HEK293 (cell line): ENCODE data around the gene TDRKH.

Source experiments
- CTCF ChIA-PET: fragments of 350-600 bp; formaldehyde crosslinking; extraction: SDS; loops from one replicate; lab custom pipeline; 2021; ENCODE audit warnings: antibody characterized with exemption; lab: Yijun Ruan, JAX
- POLR2A ChIA-PET: fragments of 300-600 bp; formaldehyde crosslinking; extraction: SDS; loops from one replicate; lab custom pipeline; 2020; ENCODE audit warnings: antibody characterized with exemption, inconsistent platforms; lab: Yijun Ruan, JAX
- H3K27ac ChIP-seq: fragments of 200-500 bp; sonication (Bioruptor generic); 2 replicates; pipeline ENCODE4 v1.5.1; 2014; ENCODE audit warnings: low read depth, low read length, control low read depth, inconsistent platforms; ENCODE audit errors: extremely low read depth
- H3K36me3 ChIP-seq, 2 experiments: fragments of 200-500 bp in 1 of 2; sonication (Bioruptor generic) in 1 of 2; 1 replicate in 1 of 2; 2 replicates in 1 of 2; pipeline ENCODE4 v1.5.1; 2014 to 2017; ENCODE audit warnings: inconsistent platforms in 2 of 2, low read length in 2 of 2; ENCODE audit not compliant: control insufficient read depth in 2 of 2, insufficient read depth in 1 of 2
- H3K4me1 ChIP-seq: fragments of 200-500 bp; sonication (Bioruptor generic); 2 replicates; pipeline ENCODE4 v1.5.1; 2014; ENCODE audit warnings: mild to moderate bottlenecking, low read length, inconsistent platforms; ENCODE audit not compliant: control insufficient read depth, insufficient read depth
- H3K4me3 ChIP-seq: 2 replicates; pipeline ENCODE4 v1.5.1; 2011; ENCODE audit warnings: low read depth, mild to moderate bottlenecking, control low read depth, low read length, moderate library complexity
- H3K9me3 ChIP-seq: fragments of 200-500 bp; sonication (Bioruptor generic); 2 replicates; pipeline ENCODE4 v1.5.1; 2014; ENCODE audit warnings: low read depth, low read length, inconsistent platforms; ENCODE audit not compliant: control insufficient read depth, insufficient read depth
- CTCF ChIP-seq: fragments of 450-650 bp; formaldehyde crosslinking; IDR thresholded peaks from 2 replicates; pipeline ENCODE4 v1.5.1; 2016; ENCODE audit warnings: missing biosample characterization, missing genetic modification characterization
- EGR2 ChIP-seq: fragments of 450-650 bp; formaldehyde crosslinking; IDR thresholded peaks from 2 replicates; pipeline ENCODE4 v1.5.1; 2016; ENCODE audit warnings: low read depth, missing biosample characterization, missing genetic modification characterization
- GLIS2 ChIP-seq: fragments of 450-650 bp; formaldehyde crosslinking; IDR thresholded peaks from 2 replicates; pipeline ENCODE4 v1.5.1; 2016; ENCODE audit warnings: missing biosample characterization, missing genetic modification characterization
- PRDM1 ChIP-seq: fragments of 450-650 bp; formaldehyde crosslinking; IDR thresholded peaks from 2 replicates; pipeline ENCODE4; 2016; ENCODE audit warnings: missing biosample characterization, missing genetic modification characterization
- SETDB1 ChIP-seq: IDR thresholded peaks from one replicate; pipeline ENCODE4 v1.6.1; 2017; ENCODE audit warnings: mild to moderate bottlenecking, low read length, moderate library complexity, mixed read lengths; ENCODE audit not compliant: insufficient read length
- SP3 ChIP-seq: fragments of 450-650 bp; formaldehyde crosslinking; IDR thresholded peaks from 2 replicates; pipeline ENCODE4 v1.5.1; 2016; ENCODE audit warnings: missing biosample characterization, missing genetic modification characterization
- TSHZ1 ChIP-seq: fragments of 450-650 bp; formaldehyde crosslinking; IDR thresholded peaks from 2 replicates; pipeline ENCODE4 v1.5.1; 2016; ENCODE audit warnings: missing biosample characterization, missing genetic modification characterization, borderline replicate concordance
- YY1 ChIP-seq: fragments of 450-650 bp; formaldehyde crosslinking; IDR thresholded peaks from 2 replicates; pipeline ENCODE4 v1.5.1; 2018; ENCODE audit warnings: missing biosample characterization, missing genetic modification characterization
- YY2 ChIP-seq: fragments of 450-650 bp; formaldehyde crosslinking; IDR thresholded peaks from 2 replicates; pipeline ENCODE4 v1.5.1; 2016; ENCODE audit warnings: missing biosample characterization, missing genetic modification characterization
- ZBTB17 ChIP-seq: fragments of 450-650 bp; formaldehyde crosslinking; IDR thresholded peaks from 2 replicates; pipeline ENCODE4 v1.5.1; 2016; ENCODE audit warnings: missing biosample characterization, missing genetic modification characterization
- ZBTB49 ChIP-seq: fragments of 450-650 bp; formaldehyde crosslinking; IDR thresholded peaks from 2 replicates; pipeline ENCODE4 v1.5.1; 2016; ENCODE audit warnings: missing biosample characterization, missing genetic modification characterization, low read depth
- ZBTB7A ChIP-seq: fragments of 450-650 bp; formaldehyde crosslinking; IDR thresholded peaks from 2 replicates; pipeline ENCODE4 v1.5.1; 2016; ENCODE audit warnings: low read depth, missing biosample characterization, missing genetic modification characterization
- ZBTB8A ChIP-seq: fragments of 450-650 bp; formaldehyde crosslinking; IDR thresholded peaks from 2 replicates; pipeline ENCODE4 v1.5.1; 2016; ENCODE audit warnings: missing biosample characterization, missing genetic modification characterization
- ZNF18 ChIP-seq: fragments of 450-650 bp; formaldehyde crosslinking; IDR thresholded peaks from 2 replicates; pipeline ENCODE4 v1.5.1; 2016; ENCODE audit warnings: missing biosample characterization, missing genetic modification characterization
- ZNF19 ChIP-seq: fragments of 450-650 bp; formaldehyde crosslinking; IDR thresholded peaks from 2 replicates; pipeline ENCODE4; 2016; ENCODE audit warnings: missing biosample characterization, missing genetic modification characterization, low read depth
- ZNF335 ChIP-seq: fragments of 450-650 bp; formaldehyde crosslinking; conservative IDR thresholded peaks from 2 replicates; pipeline ENCODE4 v1.5.1; 2016; ENCODE audit warnings: missing biosample characterization, missing genetic modification characterization
- ZNF341 ChIP-seq: fragments of 450-650 bp; formaldehyde crosslinking; IDR thresholded peaks from 2 replicates; pipeline ENCODE4; 2016; ENCODE audit warnings: low read depth, missing biosample characterization, missing genetic modification characterization
- ZNF48 ChIP-seq: fragments of 450-650 bp; formaldehyde crosslinking; IDR thresholded peaks from 2 replicates; pipeline ENCODE4 v1.5.1; 2016; ENCODE audit warnings: missing biosample characterization, missing genetic modification characterization
- ZNF514 ChIP-seq: fragments of 450-650 bp; formaldehyde crosslinking; IDR thresholded peaks from 2 replicates; pipeline ENCODE4 v1.5.1; 2016; ENCODE audit warnings: missing biosample characterization, missing genetic modification characterization
- ZNF560 ChIP-seq: fragments of 450-650 bp; formaldehyde crosslinking; IDR thresholded peaks from 2 replicates; pipeline ENCODE4 v1.5.1; 2017; ENCODE audit warnings: missing biosample characterization, missing genetic modification characterization, borderline replicate concordance
- ZNF580 ChIP-seq: fragments of 450-650 bp; formaldehyde crosslinking; IDR thresholded peaks from 2 replicates; pipeline ENCODE4 v1.5.1; 2016; ENCODE audit warnings: missing biosample characterization, missing genetic modification characterization
- ZNF660 ChIP-seq: fragments of 450-650 bp; IDR thresholded peaks from 2 replicates; pipeline ENCODE4 v1.5.1; 2018; ENCODE audit warnings: missing biosample characterization, mild to moderate bottlenecking, missing genetic modification characterization
- ZNF707 ChIP-seq: fragments of 450-650 bp; formaldehyde crosslinking; IDR thresholded peaks from 2 replicates; pipeline ENCODE4 v1.5.1; 2016; ENCODE audit warnings: missing biosample characterization, missing genetic modification characterization
- ZSCAN5A ChIP-seq: fragments of 450-650 bp; formaldehyde crosslinking; IDR thresholded peaks from 2 replicates; pipeline ENCODE4 v1.5.1; 2016; ENCODE audit warnings: missing biosample characterization, missing genetic modification characterization

TDRKH gene

GRCh38 chr1:151762941-151763921 lies 27.1 kb downstream of the TDRKH start, which contains the start of gene MRPL9 (continued):
- TF ChIP-seq SP3 (tag by site-specific recombination), result peak; percentile 43
- no peak for TF ChIP-seq ZNF580 (tag by site-specific recombination)
- TF ChIP-seq ZBTB7A (tag by site-specific recombination), result 0 out of 2 replicates have a peak, but pooled peaks have one; percentile 48
- peak; percentile 99 for TF ChIP-seq ZNF335 (tag by site-specific recombination)
- TF ChIP-seq YY1 (tag by site-specific recombination), result peak; percentile 95
- TF ChIP-seq YY2 (tag by site-specific recombination), result peak; percentile 95
- TF ChIP-seq ZBTB8A (tag by site-specific recombination), result peak; percentile 52; the same call in 1 of the 2 replicates
- TF ChIP-seq ZBTB17 (tag by site-specific recombination), result peak; percentile 79
- TF ChIP-seq EGR2 (tag by site-specific recombination), result peak; percentile 38
- TF ChIP-seq ZNF707, result no peak
- TF ChIP-seq ZNF560, result no peak
- peak; percentile 17; the same call in 1 of the 2 replicates for TF ChIP-seq ZNF341 (tag by site-specific recombination)
- no peak for TF ChIP-seq ZNF514
- TF ChIP-seq ZNF660 (tag by site-specific recombination), result peak; percentile 83
- no peak for TF ChIP-seq ZNF18 (tag by site-specific recombination)
- no peak for TF ChIP-seq SETDB1

- Histone ChIP-seq H3K4me3 (no peak overlapping the region), H3K36me3 (peaks cover 20 to 61% of the 10 kb centered on the region in 2 experiments; a peak in 2 of 3 replicates), H3K9me3 (no peaks in the 10 kb centered on the region), H3K27ac (no peak overlapping the region), H3K4me1 (no peaks in the 10 kb centered on the region)
- ChIA-PET CTCF (interaction anchor here (0.5 to 1.2 kb wide), 3 partner anchors 26 to 317 kb away, joined by 3 to 7 read pairs (median 4); no protein-coding TSS in a partner anchor), POLR2A (interaction anchor here (0.6 kb wide), 2 partner anchors 72 to 379 kb away, joined by 3 to 7 read pairs; no protein-coding TSS in a partner anchor)
- TF ChIP-seq ZNF19 (tag by site-specific recombination), result no peak
- no peak for TF ChIP-seq ZBTB49 (tag by site-specific recombination)
- no peak for TF ChIP-seq TSHZ1 (tag by site-specific recombination)
- TF ChIP-seq ZNF48 (tag by site-specific recombination), result no peak
- no peak for TF ChIP-seq GLIS2 (tag by site-specific recombination)
- no peak for TF ChIP-seq ZSCAN5A
- no peak for TF ChIP-seq CTCF (tag by site-specific recombination)
- peak; percentile 93 for TF ChIP-seq PRDM1 (tag by site-specific recombination)
Observed at GRCh38 chr1:151760597-151761385, 29.5 kb downstream of the TDRKH start.
